ENCODE data around the gene DLX4. TPM values are rescaled to one million over a fixed set of nuclear protein-coding genes. Genes with fewer than 3 reads are reported as not detected.

DLX4 gene
- total and polyA plus RNA-seq, 2 of the 4 experiments (the other 2 are of a cell fraction) = not detected

- POLR2A ChIA-PET (ENCODE audit: unreplicated experiment) = no interaction called here
- Histone ChIP-seq H2BK20ac (ENCODE audit: low read depth, low read length) (no peak overlapping the region), H3K4me3 (ENCODE audit: insufficient read depth, low read depth, low read length) (no peak overlapping the region), H3K79me1 (ENCODE audit: low read depth in 1 of 2, low read length in 2 of 2) (no peaks in the 10 kb centered on the region), H3K4me1 (ENCODE audit: control insufficient read depth, insufficient read depth, low read length) (no peaks in the 10 kb centered on the region), H3K27me3 (ENCODE audit: control insufficient read depth, insufficient read depth, low read length) (peaks cover 86% of the 10 kb centered on the region), H2AK5ac (ENCODE audit: low read depth, low read length) (no peak overlapping the region), H2BK120ac (ENCODE audit: low read depth, low read length) (no peak overlapping the region), H2AFZ (replicated peaks; ENCODE audit: low read length, poor library complexity) (no peak overlapping the region), H2BK15ac (ENCODE audit: low read depth, low read length) (no peak overlapping the region), H3K9me1 (ENCODE audit: insufficient read depth, low read length) (no peaks in the 10 kb centered on the region), H2AK9ac (replicated peaks; ENCODE audit: low read depth, low read length, poor library complexity) (no peak overlapping the region), H3K14ac (replicated peaks; ENCODE audit: low read depth, low read length) (no peak overlapping the region), H3K4ac (ENCODE audit: low read depth, low read length) (no peak overlapping the region), H4K8ac (ENCODE audit: low read depth in 2 of 2, low read length in 2 of 2) (no peak overlapping the region), H4K91ac (ENCODE audit: insufficient read depth, low read depth, low read length) (no peak overlapping the region), H3K9me3 (ENCODE audit: control insufficient read depth, insufficient read depth, low read length) (peaks cover 3% of the 10 kb centered on the region; the same call in 1 of the 2 replicates), H3K18ac (ENCODE audit: low read depth, low read length) (no peak overlapping the region), H3K9ac (ENCODE audit: low read depth, low read length) (no peak overlapping the region), H2BK5ac (ENCODE audit: low read depth, low read length, poor library complexity, severe bottlenecking) (no peak overlapping the region), H4K5ac (ENCODE audit: low read depth, low read length) (no peak overlapping the region), H3K23ac (ENCODE audit: low read depth, low read length) (no peak overlapping the region), H3K56ac (ENCODE audit: extremely low read depth, insufficient read depth, low read length) (no peak overlapping the region), H3K4me2 (ENCODE audit: low read depth, low read length) (no peak overlapping the region), H3K36me3 (ENCODE audit: control insufficient read depth, insufficient read depth, low read length) (no peaks in the 10 kb centered on the region), H3K27ac (ENCODE audit: insufficient read depth, low read length) (no peak overlapping the region), H4K20me1 (ENCODE audit: insufficient read depth, low read length) (no peaks in the 10 kb centered on the region)
- no TSS peak for BruUV-seq (replicated peaks)
- TF ChIP-seq RCOR1 (IDR thresholded peaks at IDR 0.05; ENCODE audit: insufficient replicate concordance, low read length) (no peak), SMC3 (IDR thresholded peaks at IDR 0.05; ENCODE audit: low read depth, low read length) (no peak), CTCF (conservative IDR thresholded peaks at IDR 0.05; ENCODE audit: low read depth, low read length) (no peak), RFX5 (IDR thresholded peaks at IDR 0.05; ENCODE audit: low read depth, low read length) (no peak), CEBPB (IDR thresholded peaks at IDR 0.05; ENCODE audit: low read depth, low read length) (no peak), BHLHE40 (IDR thresholded peaks at IDR 0.05; ENCODE audit: low read depth, low read length) (no peak), RAD21 (IDR thresholded peaks at IDR 0.05; ENCODE audit: low read length) (no peak), FOS (IDR thresholded peaks at IDR 0.05; ENCODE audit: low read depth, low read length) (no peak), MAZ (IDR thresholded peaks at IDR 0.05; ENCODE audit: borderline replicate concordance, low read depth, low read length) (no peak), POLR2A (IDR thresholded peaks at IDR 0.05; ENCODE audit: low read depth, low read length) (no peak), MAFK (IDR thresholded peaks at IDR 0.05; ENCODE audit: low read depth, low read length) (no peak), MXI1 (IDR thresholded peaks at IDR 0.05; ENCODE audit: borderline replicate concordance, low read depth, low read length) (no peak), NFE2L2 (IDR thresholded peaks at IDR 0.05; ENCODE audit: low read depth, low read length) (no peak), CHD1 (IDR thresholded peaks at IDR 0.05; ENCODE audit: low read depth, low read length) (no peak), USF2 (IDR thresholded peaks at IDR 0.05; ENCODE audit: low read depth, low read length) (no peak)
- TF ChIP-seq, protein P1, sequence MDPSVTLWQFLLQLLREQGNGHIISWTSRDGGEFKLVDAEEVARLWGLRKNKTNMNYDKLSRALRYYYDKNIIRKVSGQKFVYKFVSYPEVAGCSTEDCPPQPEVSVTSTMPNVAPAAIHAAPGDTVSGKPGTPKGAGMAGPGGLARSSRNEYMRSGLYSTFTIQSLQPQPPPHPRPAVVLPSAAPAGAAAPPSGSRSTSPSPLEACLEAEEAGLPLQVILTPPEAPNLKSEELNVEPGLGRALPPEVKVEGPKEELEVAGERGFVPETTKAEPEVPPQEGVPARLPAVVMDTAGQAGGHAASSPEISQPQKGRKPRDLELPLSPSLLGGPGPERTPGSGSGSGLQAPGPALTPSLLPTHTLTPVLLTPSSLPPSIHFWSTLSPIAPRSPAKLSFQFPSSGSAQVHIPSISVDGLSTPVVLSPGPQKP (IDR thresholded peaks at IDR 0.05; ENCODE audit: borderline replicate concordance, low read depth, low read length) = no peak
- dilution Hi-C loops (cut with HindIII; ENCODE audit: low sequenced_read_pairs, unreplicated experiment) = no loop called here
- CTCF ChIA-PET = interaction anchor here (1.0 kb wide), 1 partner anchor 33 kb away, joined by 3 read pairs; no protein-coding TSS in a partner anchor
- no CpG with 5 or more reads among the region's 3 CpGs for WGBS, 2 experiments (ENCODE audit: extremely low coverage in 2 of 2, insufficient read length in 1 of 2)
- intact Hi-C loops (cut with micrococcal nuclease) = no loop called here
- DNase-seq = no peak
- in situ Hi-C loops (cut with MboI; ENCODE audit: low sequenced_read_pairs) = no loop called here
- no peak for ATAC-seq (ENCODE audit: low read depth)
These were observed 16.5 kb downstream of the DLX4 start for GRCh38 chr17:49985310-49985990.

Measured in IMR-90 (cell line).